Immature natural killer cell (primary cell): ENCODE results near the gene RAB39B. TPM values are rescaled to one million over a fixed set of nuclear protein-coding genes. Genes with fewer than 3 reads are reported as not detected.
"Not testable (repeated sequence)": the region's sequence is repeated elsewhere in the genome, so short reads cannot be mapped to it uniquely, and the experiment has no call there.

Source experiments
- DNase-seq, 3 donors: peaks; one replicate each; pipeline ENCODE4 v3.0.0; 2022; ENCODE audit warnings: mixed read lengths in 1 of 3
- H3K27ac Mint-ChIP-seq, 6 donors: one replicate each; pipeline ENCODE4 v1.8.0; 2020; ENCODE audit warnings: mixed read lengths in 6 of 6, mild to moderate bottlenecking in 5 of 6, inconsistent platforms in 4 of 6, moderate library complexity in 3 of 6
- H3K27me3 Mint-ChIP-seq, 3 donors: one replicate each; pipeline ENCODE4 v1.8.0; 2020 to 2021; ENCODE audit warnings: low read depth in 3 of 3, mild to moderate bottlenecking in 3 of 3, mixed read lengths in 3 of 3, moderate library complexity in 3 of 3, inconsistent platforms in 1 of 3
- H3K36me3 Mint-ChIP-seq, 3 donors: one replicate each; pipeline ENCODE4 v1.8.0; 2020; ENCODE audit warnings: mixed read lengths in 3 of 3, inconsistent platforms in 2 of 3, mild to moderate bottlenecking in 2 of 3
- H3K4me1 Mint-ChIP-seq, 2 donors: one replicate each; pipeline ENCODE4 v1.8.0; 2020; ENCODE audit warnings: inconsistent platforms in 2 of 2, mild to moderate bottlenecking in 2 of 2, mixed read lengths in 2 of 2, moderate library complexity in 1 of 2
- H3K4me3 Mint-ChIP-seq, 5 donors: one replicate each; pipeline ENCODE4 v1.8.0; 2020; ENCODE audit warnings: mild to moderate bottlenecking in 5 of 5, mixed read lengths in 5 of 5, inconsistent platforms in 3 of 5, moderate library complexity in 3 of 5
- H3K9me3 Mint-ChIP-seq, 6 donors: one replicate each; pipeline ENCODE4 v1.8.0; 2020; ENCODE audit warnings: mild to moderate bottlenecking in 6 of 6, mixed read lengths in 6 of 6, inconsistent platforms in 4 of 6, moderate library complexity in 3 of 6
- polyA plus RNA-seq, 3 donors: library from polyadenylated mRNA; unstranded; fragments of 300-500 nt; fragmentation: Illumina TruSeq; gene quantifications; one replicate each; pipeline ENCODE4 v1.2.3, GENCODE V29; 2021

Gene RAB39B
- polyA plus RNA-seq, 3 donors from 2014 or later, result 2.3 to 8.0 (median 2.9) TPM

GRCh38 chrX:155237719-155238118 is 26.6 kb downstream of the RAB39B start:
- Mint-ChIP-seq H3K27me3 (no peaks in the 10 kb centered on the region), H3K9me3 (no peaks in the 10 kb centered on the region), H3K4me1 (peaks cover 0 to 6% of the 10 kb centered on the region in 2 donors), H3K4me3 (no peak overlapping the region), H3K27ac (no peak overlapping the region), H3K36me3 (peaks cover 0 to 16% (median 4%) of the 10 kb centered on the region in 3 donors)
- no peak for DNase-seq

- no peak overlapping the region for H3K4me3 Mint-ChIP-seq
- H3K4me1 Mint-ChIP-seq, result peaks cover 0 to 11% of the 10 kb centered on the region in 2 donors
- peaks cover 0 to 1% (median 0%) of the 10 kb centered on the region in 3 donors for H3K27me3 Mint-ChIP-seq
- no peak for DNase-seq
- H3K36me3 Mint-ChIP-seq, result peaks cover 0 to 16% (median 8%) of the 10 kb centered on the region in 3 donors
- H3K27ac Mint-ChIP-seq, result no peak overlapping the region
- no peaks in the 10 kb centered on the region for H3K9me3 Mint-ChIP-seq
These were observed 28.4 kb downstream of the RAB39B start for GRCh38 chrX:155235891-155236290.

DNA sequence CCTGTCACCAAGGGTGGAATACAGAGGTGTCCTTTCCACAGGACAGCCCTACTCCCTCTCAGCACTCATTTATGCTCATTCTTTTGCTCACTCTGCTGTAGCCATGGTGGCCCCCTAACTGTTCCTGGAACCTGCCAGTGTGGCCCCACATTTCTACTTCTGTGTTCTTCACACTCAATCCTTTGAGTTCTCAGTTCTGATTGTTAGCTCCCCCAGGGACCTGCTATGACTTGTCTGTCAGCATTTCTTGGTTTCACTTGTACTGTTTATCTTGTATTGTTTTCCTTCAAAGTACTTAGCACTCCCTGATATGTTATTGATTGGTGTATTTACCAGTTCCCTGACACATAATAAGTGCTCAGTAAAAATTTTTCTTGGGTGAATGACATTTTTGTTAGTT is 33.1 kb downstream of the RAB39B start:
- peaks cover 0 to 14% of the 10 kb centered on the region in 2 donors for H3K4me1 Mint-ChIP-seq
- no peak for DNase-seq
- H3K36me3 Mint-ChIP-seq, result peaks cover 4 to 5% (median 4%) of the 10 kb centered on the region in 3 donors
- no peak overlapping the region for H3K4me3 Mint-ChIP-seq
- peak overlapping the region in 1 of 6 donors; percentile 57 for H3K27ac Mint-ChIP-seq
- peaks cover 0 to 1% (median 1%) of the 10 kb centered on the region in 3 donors for H3K27me3 Mint-ChIP-seq
- no peaks in the 10 kb centered on the region for H3K9me3 Mint-ChIP-seq

- Mint-ChIP-seq H3K27me3 (peaks cover 0 to 3% (median 3%) of the 10 kb centered on the region in 3 donors), H3K36me3 (peaks cover 0 to 18% (median 4%) of the 10 kb centered on the region in 3 donors), H3K9me3 (no peaks in the 10 kb centered on the region), H3K4me3 (no peak overlapping the region), H3K27ac (no peak overlapping the region), H3K4me1 (peaks cover 0 to 9% of the 10 kb centered on the region in 2 donors)
- no peak for DNase-seq
These were observed 38.5 kb downstream of the RAB39B start for GRCh38 chrX:155225774-155226173.

- H3K27ac Mint-ChIP-seq, DNase-seq, H3K4me3 Mint-ChIP-seq, H3K27me3 Mint-ChIP-seq, H3K9me3 Mint-ChIP-seq: not testable (repeated sequence)
- Mint-ChIP-seq H3K36me3 (peaks cover 0 to 14% (median 4%) of the 10 kb centered on the region in 3 donors), H3K4me1 (peaks cover 0 to 14% of the 10 kb centered on the region in 2 donors)
These were observed 40.5 kb downstream of the RAB39B start for GRCh38 chrX:155223746-155224145.

GRCh38 chrX:155221351-155221750 is 42.9 kb downstream of the RAB39B start:
- Mint-ChIP-seq H3K9me3 (peaks cover 0 to 2% (median 0%) of the 10 kb centered on the region in 6 donors), H3K4me3 (no peak overlapping the region), H3K27me3 (peaks cover 0 to 3% (median 3%) of the 10 kb centered on the region in 3 donors), H3K27ac (no peak overlapping the region), H3K36me3 (peaks cover 0 to 14% (median 4%) of the 10 kb centered on the region in 3 donors), H3K4me1 (peaks cover 14 to 33% of the 10 kb centered on the region in 2 donors)
- no peak for DNase-seq

GRCh38 chrX:155218777-155219176 is 45.5 kb downstream of the RAB39B start:
- peak overlapping the region in 1 of 5 donors; percentile 35 for H3K4me3 Mint-ChIP-seq
- peaks cover 0 to 8% (median 0%) of the 10 kb centered on the region in 3 donors for H3K36me3 Mint-ChIP-seq
- H3K27me3 Mint-ChIP-seq, result peaks cover 0 to 3% (median 2%) of the 10 kb centered on the region in 3 donors
- peaks cover 14 to 30% of the 10 kb centered on the region in 2 donors for H3K4me1 Mint-ChIP-seq
- peaks cover 0 to 2% (median 0%) of the 10 kb centered on the region in 6 donors for H3K9me3 Mint-ChIP-seq
- H3K27ac Mint-ChIP-seq, result no peak overlapping the region
- DNase-seq, result no peak

DNA sequence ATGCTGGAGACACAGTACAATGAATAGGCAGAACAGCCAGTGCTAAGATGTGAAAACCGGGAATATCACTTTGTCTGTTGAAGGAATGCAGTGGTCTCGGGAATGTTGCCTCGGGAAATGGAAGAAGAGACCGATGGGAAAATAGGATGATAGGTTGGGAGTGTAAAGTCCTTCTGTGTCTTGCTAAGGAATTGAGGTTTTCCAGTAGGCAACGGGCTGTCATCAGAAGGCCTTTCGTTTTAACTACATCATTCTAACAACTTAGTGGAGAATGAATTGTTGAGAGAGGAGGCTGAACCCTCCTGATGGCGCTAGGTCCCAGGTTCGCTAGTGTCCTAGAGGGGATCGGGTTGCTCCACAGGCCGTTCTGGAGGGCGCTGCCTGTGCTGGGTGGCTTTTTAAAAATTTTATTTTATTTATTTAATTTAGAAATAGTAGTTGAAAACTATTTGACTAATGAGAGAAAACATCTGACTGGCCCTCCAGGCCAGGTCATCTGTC is 47.3 kb downstream of the RAB39B start:
- Mint-ChIP-seq H3K4me1 (peaks cover 14 to 30% of the 10 kb centered on the region in 2 donors), H3K36me3 (peaks cover 0 to 4% (median 0%) of the 10 kb centered on the region in 3 donors), H3K4me3 (peak overlapping the region; percentile 92 to 98 (median 95)), H3K9me3 (peaks cover 0 to 2% (median 0%) of the 10 kb centered on the region in 6 donors), H3K27ac (peak overlapping the region in 5 of 6 donors; percentile 81 to 92 (median 86)), H3K27me3 (peaks cover 0 to 3% (median 2%) of the 10 kb centered on the region in 3 donors)
- no peak for DNase-seq

DNA sequence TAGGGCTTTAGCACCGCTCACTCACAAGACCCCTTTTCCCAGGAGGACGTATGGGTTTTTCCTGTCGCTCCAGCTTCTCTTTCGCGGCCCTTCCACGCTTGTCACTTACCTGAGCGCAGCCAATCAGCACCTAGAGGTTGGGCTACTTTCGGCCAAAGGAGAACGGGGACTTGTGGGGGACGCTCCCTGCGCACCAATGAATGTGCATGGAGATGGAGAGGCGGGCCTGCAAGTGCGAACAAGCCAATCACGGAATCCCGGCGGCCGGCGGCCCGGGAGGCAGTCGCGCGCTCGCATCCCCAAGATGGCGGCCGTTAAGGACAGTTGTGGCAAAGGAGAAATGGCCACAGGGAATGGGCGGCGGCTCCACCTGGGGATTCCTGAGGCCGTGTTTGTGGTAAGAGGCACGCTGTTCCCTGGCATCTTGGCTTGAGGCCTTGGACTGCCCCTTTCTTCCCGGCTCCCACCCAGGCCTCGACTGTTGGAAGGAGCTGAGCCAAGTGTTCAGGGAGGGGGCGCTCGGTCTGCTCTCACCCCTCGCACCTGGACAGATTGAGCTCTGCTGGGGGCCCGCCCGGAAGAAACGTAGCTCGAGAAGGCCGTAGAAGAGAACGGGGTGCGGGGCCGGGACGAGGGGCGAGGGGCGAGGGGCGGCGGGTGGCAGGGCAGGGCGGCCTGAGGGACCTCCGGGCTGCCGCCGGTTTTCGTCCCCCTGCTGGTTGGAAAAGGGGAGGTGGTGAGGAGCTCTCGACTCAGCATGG is 47.9 kb downstream of the RAB39B start, which contains the start of gene VBP1:
VBP1 (plus strand) TSS at position 282 of the 761 bp plus-strand sequence; CDS start at position 305, 23 bp downstream.
- H3K4me1 Mint-ChIP-seq, result peaks cover 14 to 30% of the 10 kb centered on the region in 2 donors
- peak; percentile 84 to 85 (median 85) for DNase-seq
- peak within 1 kb of the TSS; percentile 58 to 92 (median 91) for H3K27ac Mint-ChIP-seq
- peaks cover 0 to 4% (median 3%) of the 10 kb centered on the region in 3 donors for H3K27me3 Mint-ChIP-seq
- peak within 1 kb of the TSS; percentile 92 to 98 (median 95) for H3K4me3 Mint-ChIP-seq
- no peaks in the 10 kb centered on the region for H3K36me3 Mint-ChIP-seq
- peaks cover 0 to 2% (median 0%) of the 10 kb centered on the region in 6 donors for H3K9me3 Mint-ChIP-seq

DNA sequence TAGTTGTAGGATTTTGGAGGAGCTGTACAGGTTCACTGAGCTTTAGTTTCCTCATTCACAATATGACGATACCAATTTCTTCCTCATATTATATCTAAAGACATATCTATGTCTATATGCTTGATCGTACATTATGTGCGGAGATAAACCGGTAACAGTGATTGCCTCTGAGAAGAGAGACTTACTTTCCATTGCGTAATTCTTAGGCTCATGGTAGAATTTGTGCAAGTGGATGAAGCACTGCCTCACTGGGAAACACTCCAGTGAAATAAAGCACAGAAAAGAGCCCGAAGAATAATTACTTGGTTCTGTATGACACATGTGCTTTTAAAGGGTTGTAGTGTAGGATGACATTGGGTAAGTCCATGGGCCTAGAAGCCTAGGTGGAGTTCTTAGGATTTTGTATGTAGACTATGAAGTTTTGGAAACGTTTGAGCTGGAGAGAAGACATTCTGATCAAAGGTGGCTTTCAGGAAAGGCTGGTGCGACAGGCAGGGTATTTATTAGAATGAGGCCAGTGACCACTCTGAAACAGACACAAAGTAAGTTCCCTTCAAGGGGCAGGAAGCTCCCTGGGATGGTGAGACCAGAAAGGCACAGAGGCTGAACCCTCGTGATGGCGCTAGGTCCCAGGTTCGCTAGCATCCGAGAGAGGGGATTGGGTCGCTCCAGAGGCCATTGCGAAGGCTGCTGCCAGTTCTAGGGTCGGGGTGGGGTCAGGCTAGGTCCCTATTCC is 48.7 kb downstream of the RAB39B start:
- Mint-ChIP-seq H3K36me3 (no peaks in the 10 kb centered on the region), H3K4me3 (peak overlapping the region; percentile 92 to 98 (median 95)), H3K4me1 (peaks cover 14 to 30% of the 10 kb centered on the region in 2 donors), H3K27me3 (peaks cover 0 to 4% (median 3%) of the 10 kb centered on the region in 3 donors), H3K27ac (peak overlapping the region; percentile 58 to 92 (median 91)), H3K9me3 (peaks cover 0 to 2% (median 0%) of the 10 kb centered on the region in 6 donors)
- no peak for DNase-seq

DNA sequence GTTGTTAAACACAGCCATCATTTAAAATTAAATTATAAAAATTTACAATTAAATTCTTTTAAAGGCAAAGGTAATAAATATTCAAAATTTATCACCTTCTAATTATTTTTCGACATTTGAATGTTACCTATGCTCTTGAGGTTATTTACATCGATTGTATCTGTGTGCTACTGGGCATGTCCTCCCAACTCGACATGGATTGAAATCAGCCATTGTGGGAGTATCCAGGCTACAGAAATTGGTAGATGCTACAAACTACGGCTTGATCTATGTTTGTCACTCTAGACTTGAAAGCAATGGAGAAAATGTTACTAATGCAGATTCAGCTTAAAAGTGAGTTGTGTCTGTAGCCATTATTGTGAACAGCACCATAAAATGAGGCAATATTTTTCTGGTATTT is 50.6 kb downstream of the RAB39B start:
- DNase-seq, result no peak
- no peak overlapping the region for H3K27ac Mint-ChIP-seq
- H3K36me3 Mint-ChIP-seq, result no peaks in the 10 kb centered on the region
- H3K9me3 Mint-ChIP-seq, result peaks cover 0 to 2% (median 0%) of the 10 kb centered on the region in 6 donors
- peaks cover 14 to 25% of the 10 kb centered on the region in 2 donors for H3K4me1 Mint-ChIP-seq
- no peak overlapping the region for H3K4me3 Mint-ChIP-seq
- peaks cover 0 to 4% (median 3%) of the 10 kb centered on the region in 3 donors for H3K27me3 Mint-ChIP-seq

- no peak for DNase-seq
- no peak overlapping the region for H3K27ac Mint-ChIP-seq
- H3K4me3 Mint-ChIP-seq, result no peak overlapping the region
- H3K4me1 Mint-ChIP-seq, result peaks cover 0 to 6% of the 10 kb centered on the region in 2 donors
- no peaks in the 10 kb centered on the region for H3K9me3 Mint-ChIP-seq
- no peaks in the 10 kb centered on the region for H3K36me3 Mint-ChIP-seq
- peaks cover 0 to 3% (median 3%) of the 10 kb centered on the region in 3 donors for H3K27me3 Mint-ChIP-seq
These were observed 53.1 kb downstream of the RAB39B start for GRCh38 chrX:155211208-155211607.
